H9 (cell line): ENCODE measurements around the gene ARSI. TPM values are rescaled to one million over a fixed set of nuclear protein-coding genes. Genes with fewer than 3 reads are reported as not detected.

Source experiments
- DNase-seq: peaks from one replicate; pipeline ENCODE4 v3.0.0-alpha.2; 2017
- H2AFZ ChIP-seq: one replicate; pipeline ENCODE4 v1.6.1; 2013; ENCODE audit warnings: mild to moderate bottlenecking, low read length, control low read depth, moderate library complexity
- H2AK5ac ChIP-seq: 2 replicates; pipeline ENCODE4 v1.6.1; 2013; ENCODE audit warnings: low read length, control low read depth, mixed read lengths; ENCODE audit not compliant: insufficient read length
- H2BK120ac ChIP-seq: one replicate; pipeline ENCODE4 v1.6.1; 2013; ENCODE audit warnings: low read depth, mild to moderate bottlenecking, low read length, control low read depth, inconsistent platforms; ENCODE audit not compliant: poor library complexity, severe bottlenecking
- H2BK12ac ChIP-seq: 2 replicates; pipeline ENCODE4 v1.6.1; 2013; ENCODE audit warnings: low read length, control low read depth, mixed read lengths, low read depth; ENCODE audit not compliant: insufficient read length
- H2BK15ac ChIP-seq: 2 replicates; pipeline ENCODE4 v1.6.1; 2013; ENCODE audit warnings: low read depth, low read length, control low read depth
- H2BK20ac ChIP-seq: one replicate; pipeline ENCODE4 v1.6.1; 2013; ENCODE audit warnings: low read depth, mild to moderate bottlenecking, low read length, control low read depth, inconsistent platforms; ENCODE audit not compliant: poor library complexity, severe bottlenecking
- H2BK5ac ChIP-seq: 2 replicates; pipeline ENCODE4 v1.6.1; 2013; ENCODE audit warnings: low read length, control low read depth, mixed read lengths; ENCODE audit not compliant: insufficient read length
- H3K14ac ChIP-seq: 2 replicates; pipeline ENCODE4 v1.6.1; 2013; ENCODE audit warnings: low read length, control low read depth; ENCODE audit not compliant: insufficient read depth
- H3K18ac ChIP-seq: 2 replicates; pipeline ENCODE4 v1.6.1; 2013; ENCODE audit warnings: low read depth, mild to moderate bottlenecking, mixed read lengths, low read length, control low read depth; ENCODE audit not compliant: insufficient read length
- H3K23ac ChIP-seq: 2 replicates; pipeline ENCODE4 v1.6.1; 2013; ENCODE audit warnings: low read length, control low read depth, mixed read lengths, low read depth; ENCODE audit not compliant: insufficient read length
- H3K23me2 ChIP-seq: 2 replicates; pipeline ENCODE4 v1.6.1; 2013; ENCODE audit warnings: low read depth, mild to moderate bottlenecking, mixed read lengths, low read length, control low read depth; ENCODE audit not compliant: insufficient read length, poor library complexity, severe bottlenecking
- H3K27ac ChIP-seq: 2 replicates; pipeline ENCODE4 v1.5.1; 2013; ENCODE audit warnings: low read length, control low read depth, mixed read lengths, low read depth; ENCODE audit not compliant: insufficient read length
- H3K27me3 ChIP-seq: 2 replicates; pipeline ENCODE4 v1.6.1; 2013; ENCODE audit warnings: low read length, control low read depth, inconsistent platforms; ENCODE audit not compliant: insufficient read depth
- H3K4ac ChIP-seq: 2 replicates; pipeline ENCODE4 v1.6.1; 2013; ENCODE audit warnings: low read depth, mild to moderate bottlenecking, control low read depth, inconsistent platforms, low read length, moderate library complexity
- H3K4me1 ChIP-seq: 2 replicates; pipeline ENCODE4 v1.6.1; 2013; ENCODE audit warnings: low read length, control low read depth, inconsistent platforms; ENCODE audit not compliant: insufficient read depth
- H3K4me2 ChIP-seq: 2 replicates; pipeline ENCODE4 v1.6.1; 2013; ENCODE audit warnings: low read length, control low read depth, mixed read lengths; ENCODE audit not compliant: insufficient read length, insufficient read depth
- H3K56ac ChIP-seq: 2 replicates; pipeline ENCODE4 v1.6.1; 2013; ENCODE audit warnings: low read depth, mild to moderate bottlenecking, mixed read lengths, low read length, control low read depth; ENCODE audit not compliant: insufficient read length
- H3K79me1 ChIP-seq: 2 replicates; pipeline ENCODE4 v1.6.1; 2013; ENCODE audit warnings: low read depth, mild to moderate bottlenecking, moderate library complexity, low read length, control low read depth, inconsistent platforms; ENCODE audit not compliant: insufficient read depth, poor library complexity, severe bottlenecking
- H3K79me2 ChIP-seq: 2 replicates; pipeline ENCODE4 v1.6.1; 2013; ENCODE audit warnings: low read length, control low read depth, inconsistent platforms; ENCODE audit not compliant: insufficient read depth
- H3K9ac ChIP-seq: 2 replicates; pipeline ENCODE4 v1.6.1; 2013; ENCODE audit warnings: low read length, control low read depth, mixed read lengths; ENCODE audit not compliant: insufficient read length; ENCODE audit errors: extremely low read depth
- H3K9me3 ChIP-seq: one replicate; pipeline ENCODE4 v1.6.1; 2013; ENCODE audit warnings: low read depth, low read length, inconsistent platforms; ENCODE audit not compliant: control insufficient read depth
- H3T11ph ChIP-seq: one replicate; pipeline ENCODE4 v1.6.1; 2013; ENCODE audit warnings: mild to moderate bottlenecking, low read length, control low read depth, inconsistent platforms
- H4K20me1 ChIP-seq: one replicate; pipeline ENCODE4 v1.6.1; 2013; ENCODE audit not compliant: control insufficient read depth, insufficient read length, insufficient read depth
- H4K5ac ChIP-seq: 2 replicates; pipeline ENCODE4 v1.6.1; 2013; ENCODE audit warnings: low read depth, mild to moderate bottlenecking, mixed read lengths, low read length, control low read depth; ENCODE audit not compliant: insufficient read length
- H4K8ac ChIP-seq: replicated peaks from 2 replicates; pipeline ENCODE4 v1.6.1; 2013; ENCODE audit warnings: low read length, control low read depth, mixed read lengths, low read depth; ENCODE audit not compliant: insufficient read length
- H4K91ac ChIP-seq: 2 replicates; pipeline ENCODE4 v1.6.1; 2013; ENCODE audit warnings: low read depth, mild to moderate bottlenecking, moderate library complexity, mixed read lengths, low read length, control low read depth; ENCODE audit not compliant: insufficient read length
- H3K27ac Mint-ChIP-seq, 3 experiments: 2 replicates in 2 of 3; 3 replicates in 1 of 3; pipeline ENCODE4 v1.8.0; 2020 to 2021; ENCODE audit warnings: mixed read lengths in 3 of 3, mild to moderate bottlenecking in 1 of 3, moderate library complexity in 1 of 3
- H3K27me3 Mint-ChIP-seq: 2 replicates; pipeline ENCODE4 v1.8.0; 2021; ENCODE audit warnings: low read depth, mild to moderate bottlenecking, moderate library complexity, mixed read lengths
- H3K36me3 Mint-ChIP-seq, 3 experiments: 2 replicates in 2 of 3; 3 replicates in 1 of 3; pipeline ENCODE4 v1.8.0; 2020 to 2021; ENCODE audit warnings: low read depth in 3 of 3, mixed read lengths in 3 of 3; ENCODE audit not compliant: insufficient read depth in 1 of 3
- H3K4me1 Mint-ChIP-seq, 2 experiments: 2 replicates each; pipeline ENCODE4 v1.8.0; 2020; ENCODE audit warnings: mixed read lengths in 2 of 2
- H3K4me3 Mint-ChIP-seq, 2 experiments: 2 replicates in 1 of 2; 3 replicates in 1 of 2; pipeline ENCODE4 v1.8.0; 2020 to 2021; ENCODE audit warnings: mild to moderate bottlenecking in 2 of 2, mixed read lengths in 2 of 2, moderate library complexity in 1 of 2
- H3K9me3 Mint-ChIP-seq, 2 experiments: 2 replicates in 1 of 2; 3 replicates in 1 of 2; pipeline ENCODE4 v1.8.0; 2020; ENCODE audit warnings: mild to moderate bottlenecking in 2 of 2, mixed read lengths in 2 of 2, moderate library complexity in 1 of 2
- WGBS: extraction: QIAGEN DNeasy Blood & Tissue Kit; methylation state at CpG from one replicate; pipeline ENCODE4 v1.1.7; 2013; ENCODE audit warnings: missing lambda C conversion rate, low lambda C conversion rate, mixed read lengths; ENCODE audit not compliant: insufficient read length; ENCODE audit errors: extremely low coverage; 5-methylcytosine and 5-hydroxymethylcytosine counted together
- total RNA-seq: library from RNA; stranded (reverse); gene quantifications from 2 replicates; pipeline ENCODE4 v1.2.1, GENCODE V29; 2021
- TF ChIP-seq, protein P1 (sequence below): fragments of 200-600 bp; sonication (generic); conservative IDR thresholded peaks from 3 replicates; pipeline ENCODE4 v1.8.0; 2021; ENCODE audit warnings: antibody characterized with exemption, mild to moderate bottlenecking

ARSI gene
- total RNA-seq, 1 experiment from 2014 or later: 1.7 TPM

DNA sequence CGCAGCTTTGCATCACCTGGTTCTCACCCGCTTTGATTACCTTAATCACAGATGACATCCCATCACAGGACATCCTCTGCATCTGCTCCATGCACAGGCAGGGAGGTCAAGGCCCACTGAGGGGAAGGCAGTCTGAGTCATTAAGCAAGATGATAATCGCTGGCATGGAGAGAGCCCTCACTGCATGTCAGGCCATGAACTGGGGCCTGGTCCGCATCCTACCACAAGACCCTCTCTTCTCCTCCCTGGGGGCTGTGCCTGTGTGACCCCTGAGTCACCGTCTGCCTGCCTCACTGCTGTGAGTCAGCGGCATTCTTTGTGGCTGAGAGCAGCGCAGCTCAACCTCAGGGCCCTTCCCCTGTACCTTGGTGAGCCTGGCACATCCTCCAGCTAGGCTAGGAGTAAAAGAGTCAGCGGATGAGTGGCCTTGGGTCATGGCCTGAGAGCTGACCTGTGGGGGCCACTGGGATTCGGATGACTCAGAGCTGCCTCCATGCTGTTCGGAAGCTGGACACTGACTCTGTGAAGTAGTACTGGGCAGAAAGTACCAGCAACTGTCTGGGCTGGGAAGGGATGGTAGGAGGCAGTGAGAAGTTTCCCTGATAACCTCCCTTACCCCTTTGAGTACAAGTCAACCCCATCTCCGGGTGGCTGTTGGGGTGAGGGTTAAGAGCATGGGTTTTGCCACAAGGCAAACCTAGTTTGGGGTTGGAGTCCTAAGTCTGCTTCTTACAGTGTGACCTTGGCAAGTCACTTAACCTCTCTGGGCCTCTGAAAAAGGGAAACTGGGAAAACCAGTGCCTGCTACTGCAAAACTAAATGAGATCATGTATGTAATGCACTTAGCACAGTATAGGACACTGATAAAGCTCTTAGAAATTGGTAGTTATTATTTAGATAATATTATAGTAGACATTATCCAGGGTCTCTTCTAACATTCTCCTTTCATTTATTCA, 14.6 kb upstream of the ARSI start:
- Histone ChIP-seq H2BK12ac (no peak overlapping the region), H3K27ac (no peak overlapping the region), H3K27me3 (no peaks in the 10 kb centered on the region), H2BK5ac (no peak overlapping the region), H2AFZ (no peak overlapping the region), H4K91ac (no peak overlapping the region), H3K4me2 (no peak overlapping the region), H4K5ac (no peak overlapping the region), H3K9ac (no peak overlapping the region), H2BK15ac (no peak overlapping the region), H2AK5ac (no peak overlapping the region), H3K79me2 (no peaks in the 10 kb centered on the region), H3T11ph (no peak overlapping the region), H2BK20ac (no peak overlapping the region), H3K18ac (no peak overlapping the region), H3K79me1 (no peaks in the 10 kb centered on the region), H3K23me2 (no peaks in the 10 kb centered on the region), H3K23ac (no peak overlapping the region), H3K9me3 (no peaks in the 10 kb centered on the region), H3K4ac (no peak overlapping the region), H3K56ac (no peak overlapping the region), H2BK120ac (no peak overlapping the region), H3K14ac (no peak overlapping the region; the same call in 1 of the 2 replicates), H4K20me1 (no peaks in the 10 kb centered on the region), H3K4me1 (0 out of 2 replicates have a peak, but pooled peaks cover 2% of the 10 kb centered on the region), H4K8ac (no peak overlapping the region)
- no peak overlapping the region for H3K4me3 Mint-ChIP-seq
- no peaks in the 10 kb centered on the region for H3K36me3 Mint-ChIP-seq
- H3K4me1 Mint-ChIP-seq: peaks cover 15 to 20% of the 10 kb centered on the region in 2 experiments
- H3K27me3 Mint-ChIP-seq: peaks cover 2% of the 10 kb centered on the region
- TF ChIP-seq, protein P1, sequence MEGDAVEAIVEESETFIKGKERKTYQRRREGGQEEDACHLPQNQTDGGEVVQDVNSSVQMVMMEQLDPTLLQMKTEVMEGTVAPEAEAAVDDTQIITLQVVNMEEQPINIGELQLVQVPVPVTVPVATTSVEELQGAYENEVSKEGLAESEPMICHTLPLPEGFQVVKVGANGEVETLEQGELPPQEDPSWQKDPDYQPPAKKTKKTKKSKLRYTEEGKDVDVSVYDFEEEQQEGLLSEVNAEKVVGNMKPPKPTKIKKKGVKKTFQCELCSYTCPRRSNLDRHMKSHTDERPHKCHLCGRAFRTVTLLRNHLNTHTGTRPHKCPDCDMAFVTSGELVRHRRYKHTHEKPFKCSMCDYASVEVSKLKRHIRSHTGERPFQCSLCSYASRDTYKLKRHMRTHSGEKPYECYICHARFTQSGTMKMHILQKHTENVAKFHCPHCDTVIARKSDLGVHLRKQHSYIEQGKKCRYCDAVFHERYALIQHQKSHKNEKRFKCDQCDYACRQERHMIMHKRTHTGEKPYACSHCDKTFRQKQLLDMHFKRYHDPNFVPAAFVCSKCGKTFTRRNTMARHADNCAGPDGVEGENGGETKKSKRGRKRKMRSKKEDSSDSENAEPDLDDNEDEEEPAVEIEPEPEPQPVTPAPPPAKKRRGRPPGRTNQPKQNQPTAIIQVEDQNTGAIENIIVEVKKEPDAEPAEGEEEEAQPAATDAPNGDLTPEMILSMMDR: no peak
- peak; percentile 55 for DNase-seq
- H3K9me3 Mint-ChIP-seq: no peaks in the 10 kb centered on the region
- H3K27ac Mint-ChIP-seq: peak overlapping the region in 1 of 3 experiments; percentile 88; a peak in 2 of 7 replicates
- no CpG with 5 or more reads among the region's 11 CpGs for WGBS
